Pons (tissue), 1 donor: ENCODE data around the gene CEP44.
"Not testable (repeated sequence)": the region's sequence is repeated elsewhere in the genome, so short reads cannot be mapped to it uniquely, and the experiment has no call there.

ENCODE experiments used
- DNase-seq: peaks from one replicate; pipeline ENCODE4 v3.0.0-alpha.2; 2016; ENCODE audit warnings: low spot score

CEP44 gene

GRCh38 chr4:174279433-174280155, 4.1 kb upstream of the CEP44 start:
- DNase-seq, result no peak

DNA sequence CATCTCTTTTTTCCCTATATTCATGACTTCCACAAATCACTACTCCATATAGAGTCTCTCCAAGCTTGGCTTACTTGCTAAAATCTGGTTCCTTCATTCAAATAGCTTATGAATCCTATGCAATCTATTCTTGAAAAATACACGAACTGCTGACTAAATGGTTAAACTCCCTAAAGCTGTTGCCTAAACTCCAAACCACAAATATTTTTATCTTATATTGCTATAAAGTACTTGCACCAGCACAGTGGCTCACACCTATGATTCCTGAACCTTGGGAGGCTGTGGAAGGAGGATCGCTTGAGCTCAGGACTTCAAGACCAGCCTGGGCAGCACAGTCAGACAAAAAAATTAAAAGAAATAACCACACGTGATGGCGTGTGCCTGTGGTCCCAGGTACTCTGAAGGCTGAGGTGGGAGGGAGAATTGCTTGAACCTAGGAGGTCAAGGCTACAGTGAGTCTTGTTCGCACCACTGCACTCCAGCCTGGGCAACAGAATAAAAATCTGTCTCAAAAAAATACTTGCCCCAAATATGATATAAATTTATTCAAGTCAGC, 2.5 kb upstream of the CEP44 start:
- no peak for DNase-seq

- DNase-seq, result no peak
Measured at GRCh38 chr4:174281901-174282300, 1.8 kb upstream of the CEP44 start.

DNA sequence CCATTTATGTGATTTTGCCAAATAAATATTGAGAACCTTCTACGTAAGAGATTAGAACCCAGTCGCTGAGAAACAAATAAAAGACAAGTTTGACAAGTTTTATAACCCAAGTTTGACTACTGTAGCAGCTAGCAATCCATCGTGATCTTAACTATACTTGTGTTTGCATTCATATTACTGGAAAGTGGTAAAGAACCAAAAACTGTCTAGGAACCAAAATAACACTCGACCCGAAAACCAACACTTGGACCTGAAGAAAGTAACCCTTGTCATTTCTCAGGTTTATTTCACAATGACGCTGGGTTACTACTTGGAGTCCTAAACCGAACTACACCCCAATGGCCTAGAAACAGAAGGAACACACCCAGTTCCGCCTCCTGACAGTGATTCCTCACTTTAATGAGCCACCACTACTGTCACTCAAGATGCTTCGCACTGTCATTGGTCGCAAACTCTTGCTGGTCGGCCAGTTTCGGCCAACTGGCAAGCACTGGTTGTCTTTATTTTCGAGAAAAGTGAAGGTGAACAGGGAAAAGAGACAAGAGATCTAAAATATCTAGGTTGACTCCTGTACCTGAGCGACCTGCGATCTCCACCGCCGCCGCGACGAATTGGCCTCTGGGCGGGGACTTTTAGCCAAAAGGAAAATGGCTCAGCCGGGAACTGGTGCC, 740 bp upstream of the CEP44 start:
- DNase-seq, result peak; percentile 99

GRCh38 chr4:174284487-174284886, 776 bp downstream of the CEP44 start:
- no peak for DNase-seq

- DNase-seq, result no peak
Measured at GRCh38 chr4:174286870-174287269, 3.2 kb downstream of the CEP44 start.

DNA sequence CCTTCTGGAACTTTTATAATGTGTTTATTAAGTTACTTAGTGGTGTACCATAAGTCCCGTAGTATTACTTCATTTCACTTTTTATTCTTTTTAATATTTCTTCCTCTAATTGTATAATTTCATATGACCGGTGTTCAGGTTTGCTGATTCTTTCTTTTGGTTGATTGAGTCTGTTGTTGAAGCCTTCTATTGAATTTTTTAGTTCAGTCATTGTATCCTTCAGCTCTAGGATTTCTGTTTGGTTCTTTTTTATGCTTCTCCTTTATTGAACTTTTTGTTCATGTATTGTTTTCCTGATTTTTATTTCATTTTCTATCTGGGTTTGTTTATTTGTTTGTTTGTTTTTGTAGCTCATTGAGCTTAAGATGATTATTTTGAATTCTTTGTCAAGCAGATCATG, 8.8 kb downstream of the CEP44 start:
- no peak for DNase-seq

DNA sequence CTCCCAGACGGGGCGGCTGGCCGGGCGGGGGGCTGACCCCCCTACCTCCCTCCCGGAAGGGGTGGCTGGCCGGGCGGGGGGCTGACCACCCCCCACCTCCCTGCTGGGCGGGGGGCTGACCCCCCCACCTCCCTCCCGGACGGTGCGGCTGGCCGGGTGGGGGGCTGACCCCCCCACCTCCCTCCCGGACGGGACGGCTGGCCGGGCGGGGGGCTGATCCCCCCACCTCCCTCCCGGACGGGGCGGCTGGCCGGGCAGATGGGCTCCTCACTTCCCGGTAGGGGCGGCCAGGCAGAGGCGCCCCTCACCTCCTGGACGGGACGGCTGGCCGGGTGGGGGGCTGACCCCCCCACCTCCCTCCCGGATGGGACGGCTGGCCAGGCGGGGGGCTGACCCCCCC, 10.9 kb downstream of the CEP44 start:
- not testable (repeated sequence) for DNase-seq

- not testable (repeated sequence) for DNase-seq
Measured at GRCh38 chr4:174295142-174295541, 11.4 kb downstream of the CEP44 start.

GRCh38 chr4:174303687-174304086, 20.0 kb downstream of the CEP44 start:
- DNase-seq, result no peak

DNA sequence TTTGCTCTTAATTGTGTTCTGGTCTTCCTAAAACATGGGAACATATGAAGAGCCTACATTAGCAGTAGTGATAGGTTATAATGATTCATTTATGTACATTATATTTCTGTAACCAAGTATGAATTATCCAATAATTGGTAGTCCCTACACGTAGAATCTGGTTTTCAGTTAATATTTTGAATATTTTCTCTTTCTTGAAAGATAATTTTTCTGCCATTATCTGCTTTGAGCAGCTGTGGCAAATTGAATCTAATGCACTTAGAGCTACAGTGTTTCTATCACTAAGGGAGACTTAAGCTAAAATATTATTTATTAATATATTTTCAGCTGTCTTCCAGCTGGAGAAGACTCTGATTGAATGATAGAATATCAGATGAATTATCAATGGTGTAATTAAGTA, 21.0 kb downstream of the CEP44 start:
- DNase-seq, result no peak

DNA sequence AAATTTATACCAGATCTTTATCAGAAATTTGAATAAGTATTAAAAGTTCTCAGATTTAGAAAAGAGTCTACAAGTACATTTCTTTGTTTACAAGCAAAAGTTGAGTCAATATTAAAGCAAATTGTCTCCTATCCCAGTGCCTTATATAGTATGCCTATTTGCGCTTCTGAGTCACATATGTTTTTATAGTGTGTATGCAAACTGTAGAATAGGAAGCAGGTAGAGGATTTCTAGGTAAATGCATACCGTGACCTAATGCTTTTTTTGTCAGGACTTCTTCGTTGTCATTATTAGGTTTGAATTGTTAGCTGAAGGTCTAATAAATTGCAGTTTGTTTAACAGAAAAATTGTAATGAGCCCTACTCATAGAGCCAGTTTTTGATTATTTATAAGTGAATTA, 22.2 kb downstream of the CEP44 start:
- DNase-seq, result no peak

- no peak for DNase-seq
Measured at GRCh38 chr4:174307694-174308093, 24.0 kb downstream of the CEP44 start.

DNA sequence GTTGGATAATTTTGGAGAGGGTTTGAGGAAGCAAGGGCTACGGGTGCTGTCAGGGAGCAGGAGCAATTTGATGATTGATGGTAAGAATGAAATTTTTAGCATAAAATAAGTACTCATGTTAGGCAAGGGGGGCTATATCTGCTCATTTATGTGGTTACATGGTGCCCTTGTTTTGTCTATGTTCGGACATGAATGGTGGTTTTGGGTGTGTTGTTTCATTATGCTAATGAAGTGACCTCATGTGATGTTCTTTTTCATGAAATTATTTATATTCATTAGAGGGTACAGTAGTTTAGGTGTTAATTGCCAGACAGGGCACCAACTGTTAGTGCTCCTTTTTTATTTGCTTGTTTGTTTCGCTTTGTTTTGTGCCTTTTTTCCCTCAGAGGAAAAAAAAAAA, 29.3 kb downstream of the CEP44 start:
- DNase-seq, result no peak

- DNase-seq, result no peak
Measured at GRCh38 chr4:174314274-174314673, 30.6 kb downstream of the CEP44 start.

GRCh38 chr4:174314770-174315169, 31.1 kb downstream of the CEP44 start:
- no peak for DNase-seq

DNA sequence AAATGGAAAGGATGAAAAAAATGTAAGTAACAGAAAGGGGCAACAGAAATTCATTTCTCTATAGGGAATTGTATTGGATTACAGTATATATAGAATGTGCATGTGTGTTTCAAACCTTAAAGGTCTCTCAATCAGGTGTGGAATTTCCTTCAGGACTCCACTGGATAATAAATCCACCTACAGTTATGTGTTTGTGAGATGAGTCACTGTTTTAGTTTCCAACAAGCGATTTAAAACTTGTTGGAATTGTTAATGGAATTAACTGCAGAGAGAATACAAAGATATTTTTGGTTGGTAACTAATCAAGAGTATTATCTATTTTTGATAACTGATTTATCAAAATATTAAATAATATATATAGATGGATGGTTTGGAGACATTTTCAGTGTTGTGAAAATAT, 32.8 kb downstream of the CEP44 start:
- no peak for DNase-seq

GRCh38 chr4:174316954-174317353, 33.2 kb downstream of the CEP44 start:
- no peak for DNase-seq

DNA sequence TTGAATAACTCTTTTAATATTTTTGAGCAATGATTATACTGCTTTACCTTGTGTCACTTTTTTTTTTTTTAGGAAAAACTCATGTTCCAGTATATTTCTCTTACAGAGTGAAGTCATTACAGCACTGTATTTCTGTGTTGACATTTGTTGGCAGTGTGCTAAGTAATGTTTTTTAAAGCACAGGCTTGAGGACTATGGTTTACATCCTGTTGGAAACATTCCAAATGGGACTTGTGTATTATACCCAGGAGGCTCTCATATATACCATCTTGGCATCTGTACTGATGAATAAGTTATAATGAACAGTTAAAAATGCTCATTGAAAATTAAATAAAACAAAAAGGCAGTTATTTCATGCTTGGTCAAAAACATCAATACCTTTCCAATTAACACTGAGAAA, 33.8 kb downstream of the CEP44 start:
- DNase-seq, result no peak

GRCh38 chr4:174318829-174319764, 35.4 kb downstream of the CEP44 start:
- DNase-seq, result peak; percentile 31

- DNase-seq, result no peak
Measured at GRCh38 chr4:174320494-174321199, 36.9 kb downstream of the CEP44 start.

- no peak for DNase-seq
Measured at GRCh38 chr4:174324236-174324635, 40.5 kb downstream of the CEP44 start.
